A673 (cell line): ENCODE results near the gene ENGASE.

Experiments used
- EZH2 ChIP-seq: fragments of 200-600 bp; sonication (generic); IDR thresholded peaks from 2 replicates; pipeline ENCODE4 v1.6.1; 2017; ENCODE audit warnings: borderline replicate concordance, low read depth, mild to moderate bottlenecking, mixed read lengths, antibody characterized with exemption, low read length; ENCODE audit not compliant: poor library complexity, severe bottlenecking
- TF ChIP-seq, protein P1 (sequence below): fragments of 300-800, 200-600 bp; sonication (generic); conservative IDR thresholded peaks from 2 replicates; pipeline ENCODE4 v1.5.1; 2017; ENCODE audit warnings: low read depth, mild to moderate bottlenecking, antibody characterized with exemption, low read length, moderate library complexity, mixed read lengths

DNA sequence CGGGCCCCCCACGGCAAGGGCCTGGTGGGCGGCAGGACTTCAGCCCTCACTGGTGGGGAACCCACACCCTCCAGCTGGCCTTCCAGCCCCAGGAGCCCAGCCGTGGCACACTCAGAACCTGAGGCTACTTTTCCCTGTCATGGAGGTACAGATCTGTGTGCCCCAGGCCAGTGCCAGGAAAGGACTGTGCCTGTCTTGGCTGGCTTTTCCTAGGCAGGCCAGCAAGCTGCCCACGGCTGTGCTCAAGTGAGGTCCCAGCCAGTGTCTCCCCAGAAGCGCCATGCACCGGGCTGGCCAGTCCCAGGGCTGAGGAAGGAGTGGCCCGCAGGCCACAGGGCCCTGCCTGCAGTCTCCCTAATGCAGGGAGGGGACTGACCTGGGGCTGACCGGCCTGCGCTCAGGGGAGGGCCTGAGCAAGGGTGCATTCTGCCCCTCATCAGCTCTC lies 16.6 kb downstream of the ENGASE start:
- TF ChIP-seq, protein P1, sequence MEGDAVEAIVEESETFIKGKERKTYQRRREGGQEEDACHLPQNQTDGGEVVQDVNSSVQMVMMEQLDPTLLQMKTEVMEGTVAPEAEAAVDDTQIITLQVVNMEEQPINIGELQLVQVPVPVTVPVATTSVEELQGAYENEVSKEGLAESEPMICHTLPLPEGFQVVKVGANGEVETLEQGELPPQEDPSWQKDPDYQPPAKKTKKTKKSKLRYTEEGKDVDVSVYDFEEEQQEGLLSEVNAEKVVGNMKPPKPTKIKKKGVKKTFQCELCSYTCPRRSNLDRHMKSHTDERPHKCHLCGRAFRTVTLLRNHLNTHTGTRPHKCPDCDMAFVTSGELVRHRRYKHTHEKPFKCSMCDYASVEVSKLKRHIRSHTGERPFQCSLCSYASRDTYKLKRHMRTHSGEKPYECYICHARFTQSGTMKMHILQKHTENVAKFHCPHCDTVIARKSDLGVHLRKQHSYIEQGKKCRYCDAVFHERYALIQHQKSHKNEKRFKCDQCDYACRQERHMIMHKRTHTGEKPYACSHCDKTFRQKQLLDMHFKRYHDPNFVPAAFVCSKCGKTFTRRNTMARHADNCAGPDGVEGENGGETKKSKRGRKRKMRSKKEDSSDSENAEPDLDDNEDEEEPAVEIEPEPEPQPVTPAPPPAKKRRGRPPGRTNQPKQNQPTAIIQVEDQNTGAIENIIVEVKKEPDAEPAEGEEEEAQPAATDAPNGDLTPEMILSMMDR, result no peak
- TF ChIP-seq EZH2, result no peak
